Measurements from ENCODE around the gene PGAP2.

- TF ChIP-seq CTCF (IDR thresholded peaks at IDR 0.05 in 2 of 3, conservative IDR thresholded peaks at IDR 0.05 in 1 of 3; ENCODE audit: borderline replicate concordance in 1 of 3, insufficient read depth in 1 of 3, low read depth in 2 of 3, low read length in 2 of 3): no peak
- no peak for TF ChIP-seq RAD21 (IDR thresholded peaks at IDR 0.05; ENCODE audit: low read depth)
- no peak for TF ChIP-seq POLR2A (IDR thresholded peaks at IDR 0.05; ENCODE audit: borderline replicate concordance, extremely low read depth, insufficient read depth, insufficient read length)
- TF ChIP-seq EZH2 (IDR thresholded peaks at IDR 0.05): no peak
- no peak for TF ChIP-seq ZFX (IDR thresholded peaks at IDR 0.05)
- TF ChIP-seq JUND (IDR thresholded peaks at IDR 0.05): no peak
- no peak for TF ChIP-seq ATF3 (IDR thresholded peaks at IDR 0.05)
- no peak for TF ChIP-seq EGR1 (IDR thresholded peaks at IDR 0.05; ENCODE audit: low read depth)
- no peak for TF ChIP-seq CEBPB (IDR thresholded peaks at IDR 0.05; ENCODE audit: low read depth)
Observed at GRCh38 chr11:3820971-3821370, 12.6 kb downstream of the PGAP2 start.

All from HCT116 (cell line).